GM21423 (cell line): Measurements from ENCODE around the gene DLG5.

ENCODE experiments used
- ATAC-seq: cut with Tn5 transposase; IDR thresholded peaks from one replicate; pipeline ENCODE4 v1.9.1; 2021; ENCODE audit warnings: mild to moderate bottlenecking, moderate library complexity; ENCODE audit not compliant: unreplicated experiment

Gene DLG5

DNA sequence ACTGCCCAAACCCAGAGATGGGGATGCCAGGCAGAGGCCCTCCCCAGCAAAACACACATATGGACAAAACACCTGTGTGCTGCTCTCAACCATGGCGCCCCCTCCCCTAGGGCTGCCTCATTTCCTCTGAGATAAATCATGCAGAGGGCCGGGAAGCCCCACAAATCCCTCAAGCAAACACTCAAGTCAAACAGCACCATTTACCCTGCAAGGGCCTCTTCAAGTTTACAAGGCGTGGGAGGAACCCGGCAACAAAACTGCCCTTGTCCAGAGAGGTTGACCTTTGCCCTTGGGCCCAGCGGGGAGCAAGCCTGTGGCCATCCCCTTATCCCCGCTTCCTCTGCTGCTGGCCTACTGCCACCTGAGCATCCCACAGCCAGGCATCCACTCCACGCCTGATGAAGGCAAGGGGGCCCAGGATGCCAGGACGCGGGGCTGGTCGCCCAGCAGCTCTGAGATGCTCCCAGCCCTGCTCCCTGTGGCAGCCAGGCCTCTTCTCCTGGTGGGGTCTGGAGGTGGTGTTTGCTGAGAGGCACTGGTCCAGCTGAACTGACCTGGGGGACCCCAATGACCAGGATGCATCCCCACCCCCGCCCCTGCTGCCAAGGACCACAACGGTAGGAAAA lies 77.4 kb downstream of the DLG5 start:
- ATAC-seq = no peak

DNA sequence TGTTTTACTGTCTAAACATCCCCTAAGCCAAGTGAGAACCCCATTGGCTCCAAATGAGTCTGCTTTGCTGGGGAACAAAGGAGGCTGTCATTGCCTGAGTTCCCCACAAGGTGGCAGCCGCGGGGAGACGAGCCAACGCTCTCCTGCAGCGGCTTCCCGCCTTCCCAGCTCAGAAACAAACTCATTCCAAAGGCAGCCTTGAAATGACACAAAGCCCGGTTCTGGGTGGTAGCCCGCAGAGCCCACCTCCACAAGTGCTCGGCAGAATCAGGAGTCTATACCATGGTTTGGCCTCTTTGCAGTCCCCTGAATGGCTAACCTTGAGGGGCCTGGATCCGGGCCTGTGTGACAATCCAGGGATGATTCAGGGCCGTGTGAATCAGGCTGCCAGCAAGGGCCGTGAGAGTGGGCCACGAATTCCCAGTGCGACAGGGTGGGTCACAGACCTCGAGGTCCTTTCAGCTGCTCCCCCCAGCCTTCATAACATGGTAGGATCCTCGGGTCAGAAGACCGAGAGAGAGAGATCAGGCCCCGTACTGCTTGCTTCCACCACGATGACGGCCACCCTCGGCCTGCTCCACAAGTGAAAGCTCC lies 79.7 kb downstream of the DLG5 start:
- peak; percentile 67 for ATAC-seq

DNA sequence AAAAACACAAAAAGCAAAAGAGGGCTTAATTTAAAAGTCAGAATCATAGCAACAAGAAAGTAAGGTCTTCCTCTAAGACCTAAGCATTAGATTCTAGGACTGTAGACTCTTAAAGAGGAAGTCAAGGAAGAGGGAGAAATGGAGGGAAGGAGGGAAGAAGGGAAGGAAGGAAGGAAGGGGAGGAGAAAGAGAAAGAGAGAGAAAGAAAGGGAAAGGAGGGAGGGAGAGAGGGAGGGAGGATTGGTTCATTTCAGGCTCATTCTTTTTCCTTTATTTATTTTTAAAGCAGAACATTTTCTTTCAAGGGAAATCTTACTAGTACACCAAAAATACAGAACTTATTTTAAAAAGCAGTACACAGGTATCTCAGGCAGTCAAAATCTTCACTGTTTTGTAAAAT lies 81.1 kb downstream of the DLG5 start:
- no peak for ATAC-seq

DNA sequence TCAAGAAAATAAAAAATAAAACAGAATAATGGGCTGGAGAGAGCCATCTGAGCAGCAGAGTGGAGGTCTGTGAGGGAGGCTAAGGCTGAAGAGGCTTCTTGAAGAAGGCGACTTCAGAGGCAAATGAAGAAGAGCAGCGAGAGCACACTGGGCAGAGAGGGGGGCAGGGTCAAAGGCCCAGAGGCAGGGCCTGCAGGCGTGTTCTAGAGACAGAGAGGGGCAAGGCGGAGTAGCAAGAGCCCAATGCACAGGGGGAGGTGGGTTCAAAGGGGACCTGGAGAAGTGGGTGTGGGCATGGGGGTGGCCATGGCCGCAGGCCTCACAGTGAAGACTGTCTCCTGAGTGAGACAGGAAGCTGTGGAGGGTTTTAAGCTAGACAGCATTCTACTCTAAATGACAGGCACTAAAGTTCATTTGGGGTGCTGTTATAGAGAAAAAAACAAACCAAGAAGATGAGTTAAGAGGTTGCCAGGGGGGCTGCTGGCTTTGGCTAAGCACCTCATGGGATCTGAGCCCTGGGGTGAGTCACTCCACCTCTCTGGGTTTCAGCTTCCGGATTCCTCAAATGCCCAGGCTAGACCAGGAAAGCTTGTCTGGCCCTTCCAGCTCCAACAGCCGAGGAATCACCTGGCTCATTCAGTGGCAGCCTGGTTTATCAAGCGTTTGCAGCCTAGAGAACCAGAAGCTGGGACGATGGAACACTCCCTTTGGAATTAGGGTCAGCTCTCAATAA lies 81.7 kb downstream of the DLG5 start:
- no peak for ATAC-seq

DNA sequence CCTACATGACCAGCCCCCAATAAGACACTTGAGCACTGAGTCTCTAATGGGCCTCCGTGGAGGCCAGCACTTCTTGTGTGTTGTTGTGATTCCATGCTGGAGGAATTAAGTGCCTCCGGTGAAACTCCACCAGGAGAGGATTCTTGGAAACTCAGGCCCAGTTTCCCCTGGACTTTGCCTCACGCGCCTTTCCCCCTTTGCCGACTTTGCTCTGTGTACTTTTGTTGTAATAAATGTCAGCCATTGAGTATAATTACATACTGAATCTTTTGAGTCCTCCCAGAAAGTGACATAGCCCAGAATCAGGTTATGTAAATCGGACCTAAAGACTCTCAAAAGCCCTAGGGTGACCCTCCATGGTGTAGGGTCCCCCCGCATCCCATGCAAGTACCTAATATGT lies 82.4 kb downstream of the DLG5 start:
- ATAC-seq = no peak

DNA sequence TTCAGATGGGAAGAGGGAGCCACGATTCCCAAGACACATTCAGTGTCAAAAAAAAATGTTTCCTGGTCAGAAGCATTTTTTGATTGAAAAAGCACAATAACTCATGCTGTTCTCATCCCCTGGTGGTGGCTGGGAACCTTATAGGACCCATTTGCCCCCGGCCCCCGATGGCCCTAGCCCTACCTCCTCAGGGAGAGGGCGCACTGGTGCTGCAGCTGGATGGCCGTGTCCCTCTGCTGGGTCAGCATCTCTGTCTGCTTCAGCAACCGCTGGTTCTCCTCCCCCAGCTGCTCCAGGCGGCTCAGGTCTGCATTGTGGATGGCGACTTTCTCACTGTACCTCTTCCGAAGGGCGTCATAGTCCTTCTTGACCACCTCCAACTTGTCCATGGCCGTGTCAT lies 83.3 kb downstream of the DLG5 start:
- ATAC-seq = no peak

- ATAC-seq = no peak
Observed at GRCh38 chr10:77842652-77843212, 83.8 kb downstream of the DLG5 start.

DNA sequence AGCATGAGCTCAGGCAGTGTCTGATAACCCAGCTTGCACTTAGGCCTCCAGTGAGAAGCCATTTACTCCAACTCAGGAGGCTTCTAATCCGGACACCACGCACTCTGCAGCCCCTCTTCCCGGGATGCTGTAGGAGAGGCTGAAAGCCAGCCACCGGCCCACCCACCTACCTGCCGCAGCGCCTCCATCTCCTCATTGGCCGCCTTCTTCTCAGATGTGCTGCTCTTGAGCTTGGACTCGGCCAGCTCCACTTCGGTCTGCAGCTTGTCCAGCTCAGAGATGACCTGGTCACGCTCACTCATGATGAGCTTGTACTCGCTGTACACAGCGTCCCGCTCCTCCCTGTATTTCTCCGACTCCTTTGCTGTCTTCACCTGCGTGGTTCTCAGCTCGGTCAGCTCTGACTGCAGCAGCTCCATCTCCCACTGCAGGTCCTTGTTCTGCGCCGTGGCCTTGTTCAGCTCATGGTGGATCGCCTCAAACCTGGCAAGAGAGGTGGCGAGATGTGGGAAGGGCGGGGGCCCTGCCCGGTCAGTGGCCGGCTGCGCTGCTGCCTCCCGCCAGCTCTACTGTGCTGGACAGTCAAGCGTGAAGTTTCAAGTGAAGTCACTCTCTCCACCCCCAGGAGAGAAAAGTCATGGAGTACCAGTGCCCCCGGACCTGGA lies 84.7 kb downstream of the DLG5 start:
- ATAC-seq = no peak

DNA sequence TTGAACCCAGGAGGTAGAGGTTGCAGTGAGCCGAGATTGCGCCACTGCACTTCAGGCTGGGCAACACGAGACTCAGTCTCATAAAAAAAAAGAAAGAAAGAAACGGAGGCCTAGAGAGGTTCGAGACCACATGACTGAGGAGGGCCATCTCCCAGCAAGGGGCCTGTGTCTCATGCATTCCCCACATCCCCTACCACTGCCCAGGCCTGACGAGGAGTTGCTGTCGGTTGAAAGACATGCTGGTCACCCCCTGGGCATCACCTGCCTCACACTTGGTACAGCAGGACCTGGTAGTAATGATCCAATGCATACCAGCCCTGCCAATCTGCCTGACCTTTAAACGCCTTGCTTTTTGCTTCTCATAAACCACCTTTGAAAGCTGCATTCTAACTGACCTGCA lies 85.9 kb downstream of the DLG5 start:
- ATAC-seq = no peak

DNA sequence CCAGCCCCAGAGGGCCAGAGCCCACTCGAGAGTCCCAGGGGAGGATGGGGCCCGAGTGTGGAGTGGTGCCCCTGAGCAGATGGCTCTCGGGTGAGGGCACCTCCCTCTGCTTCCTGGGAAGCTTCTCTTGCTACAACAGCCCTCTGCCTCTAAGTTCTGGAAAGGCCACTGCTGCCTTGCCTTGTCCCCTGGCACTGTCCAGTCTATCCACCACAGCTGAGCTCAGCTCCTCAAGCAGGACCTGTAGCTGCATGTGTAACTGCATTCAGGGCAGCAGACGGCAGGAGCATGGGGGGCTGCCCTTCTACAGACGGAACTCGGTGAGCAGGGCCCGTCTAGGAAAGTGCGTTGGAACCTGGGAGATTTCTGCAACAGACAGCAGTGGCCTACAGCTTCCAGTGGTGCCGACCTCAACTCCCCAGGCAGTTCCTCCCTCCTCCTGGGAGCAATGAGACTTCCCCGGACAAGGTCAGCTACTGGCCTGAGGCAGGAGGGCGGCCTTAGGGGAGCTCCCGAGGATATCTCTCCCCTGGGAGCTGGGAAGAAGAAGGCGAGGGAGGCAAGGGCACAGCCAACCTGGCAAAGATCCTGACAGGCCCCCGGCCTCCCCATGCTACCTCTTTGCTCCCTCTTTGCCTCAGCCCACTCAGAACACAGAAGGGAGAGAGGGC lies 88.5 kb downstream of the DLG5 start:
- ATAC-seq = no peak

GRCh38 chr10:77837248-77837924 lies 89.2 kb downstream of the DLG5 start:
- peak; percentile 65 for ATAC-seq

DNA sequence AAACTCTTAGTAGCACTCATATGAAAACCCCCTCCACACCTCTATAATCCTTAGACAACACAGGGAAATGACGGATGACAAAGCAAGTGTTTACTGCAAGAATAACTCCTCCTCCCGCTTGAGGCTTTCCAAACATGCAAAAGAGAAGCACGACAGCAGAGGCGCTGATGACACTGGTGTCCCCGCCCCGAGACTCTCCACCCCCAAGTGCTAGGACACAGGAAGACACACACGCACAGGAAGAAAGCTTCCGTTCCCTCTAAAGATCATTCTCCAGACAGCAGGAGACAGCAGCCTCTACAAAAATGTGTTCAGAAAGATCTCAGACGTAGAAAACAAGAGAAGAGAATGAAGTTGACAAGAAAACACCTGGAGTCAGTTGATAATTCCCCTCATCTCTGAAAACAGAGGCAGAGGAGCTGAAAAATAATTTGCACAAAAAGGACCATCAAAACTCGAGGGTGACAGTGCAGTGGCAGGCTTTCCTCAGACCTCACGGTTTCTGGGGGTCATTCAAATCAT lies 90.2 kb downstream of the DLG5 start:
- peak; percentile 66 for ATAC-seq

DNA sequence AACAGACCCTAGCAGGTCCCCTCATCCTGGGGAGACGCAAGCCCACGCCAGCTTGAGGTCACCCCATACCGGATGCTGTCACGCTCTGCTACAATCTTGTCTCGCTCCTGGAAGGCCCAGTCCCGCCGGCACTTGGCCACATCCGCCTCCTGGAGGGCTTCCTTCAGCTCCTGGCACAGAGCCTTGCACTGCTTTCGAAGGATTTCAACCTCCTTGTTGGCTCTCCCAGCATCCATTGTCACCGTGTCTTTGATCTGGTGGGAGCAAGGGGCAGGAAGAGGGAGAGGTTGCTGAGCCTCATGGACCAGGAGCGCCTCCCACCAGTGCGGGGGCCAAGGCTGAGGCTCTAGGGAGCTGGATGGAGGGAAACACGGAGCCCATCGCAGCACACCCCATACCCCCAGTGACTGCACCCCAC lies 90.9 kb downstream of the DLG5 start:
- no peak for ATAC-seq

GRCh38 chr10:77834943-77835668 lies 91.4 kb downstream of the DLG5 start:
- no peak for ATAC-seq

GRCh38 chr10:77834540-77834939 lies 92.0 kb downstream of the DLG5 start:
- ATAC-seq = no peak

DNA sequence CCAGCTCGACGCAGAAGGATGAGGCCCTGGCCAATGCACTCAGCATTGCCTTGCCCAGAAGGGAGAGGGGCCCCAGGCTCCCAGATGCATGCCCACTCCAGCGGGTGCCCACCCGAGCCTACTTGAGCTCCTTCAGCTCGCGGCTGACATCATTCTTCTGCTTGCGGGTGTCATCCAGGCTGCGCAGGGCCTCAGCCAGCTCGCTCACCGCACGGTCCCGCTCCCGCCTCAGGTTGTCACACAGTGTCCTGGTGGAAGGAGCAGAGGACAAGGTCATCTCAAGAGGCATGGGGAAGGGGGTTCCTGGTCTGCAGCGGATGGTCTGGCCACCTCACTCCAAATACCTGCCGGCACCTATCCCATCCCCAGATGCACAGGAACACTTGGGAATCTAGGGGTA lies 92.8 kb downstream of the DLG5 start:
- no peak for ATAC-seq

- ATAC-seq = no peak
Observed at GRCh38 chr10:77833225-77833624, 93.3 kb downstream of the DLG5 start.

DNA sequence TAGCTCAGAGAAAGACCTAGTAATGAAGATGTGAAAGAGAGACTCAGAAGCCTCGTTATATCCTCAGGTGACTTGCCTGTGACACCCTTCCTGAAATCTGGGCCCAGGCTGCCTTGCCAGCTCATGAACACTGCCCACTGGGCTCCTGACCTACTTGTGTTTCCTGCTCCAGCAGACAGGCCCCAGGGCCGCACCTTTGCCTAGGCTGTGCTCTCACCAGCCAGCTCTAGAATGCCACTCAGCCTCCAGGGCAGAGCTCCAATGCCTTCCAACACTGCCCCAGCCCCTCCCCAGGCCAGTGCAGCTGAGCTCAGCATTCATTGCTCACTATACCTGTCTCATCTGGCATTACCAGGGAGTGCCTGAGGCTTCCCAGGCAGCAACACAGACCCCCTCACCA lies 94.3 kb downstream of the DLG5 start:
- no peak for ATAC-seq

DNA sequence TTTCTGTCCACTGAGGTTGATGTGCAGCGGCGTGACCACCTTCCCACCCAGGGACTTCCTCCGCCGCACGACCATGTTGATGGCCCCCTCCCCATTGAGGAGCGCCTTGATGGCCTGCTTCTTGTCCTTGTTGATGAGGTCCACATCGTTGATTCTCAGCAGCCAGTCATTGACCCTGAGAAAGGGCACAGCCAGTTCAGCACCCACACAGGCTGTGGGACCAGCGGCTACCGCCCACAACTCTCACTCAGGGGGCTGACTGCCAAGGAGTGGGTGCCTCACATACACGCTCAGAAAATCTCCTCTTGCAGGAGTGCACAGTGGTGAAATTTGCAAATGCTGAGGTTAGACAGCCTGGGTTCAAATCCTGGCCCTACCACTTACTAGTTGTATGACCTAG lies 97.2 kb downstream of the DLG5 start:
- no peak for ATAC-seq

- no peak for ATAC-seq
Observed at GRCh38 chr10:77828377-77828776, 98.2 kb downstream of the DLG5 start.
